Lung (tissue), 12 donors: ENCODE data around the gene FGF14. TPM values are rescaled to one million over a fixed set of nuclear protein-coding genes. Genes with fewer than 3 reads are reported as not detected.

Source experiments
- ATAC-seq: fragments of 200-7000 bp; cut with Tn5 transposase; one replicate; pipeline ENCODE4 v1.9.1; 2020; ENCODE audit warnings: moderate number of reproducible peaks; ENCODE audit not compliant: insufficient read depth, low FRiP score
- DNase-seq, 3 donors: peaks; one replicate each; pipeline ENCODE4 v3.0.0-alpha.2; 2013 to 2017
- H3K27ac ChIP-seq, 2 donors: one replicate each; pipeline ENCODE4 v1.5.1; 2013; ENCODE audit warnings: mild to moderate bottlenecking in 2 of 2, moderate library complexity in 2 of 2, control low read depth in 1 of 2, inconsistent platforms in 1 of 2, low read depth in 1 of 2, low read length in 1 of 2
- H3K27me3 ChIP-seq, 3 donors: one replicate each; pipeline ENCODE4 v1.5.1; 2013; ENCODE audit warnings: low read length in 2 of 3; ENCODE audit not compliant: control insufficient read depth in 3 of 3, insufficient read depth in 3 of 3
- H3K36me3 ChIP-seq, 4 donors: one replicate each; pipeline ENCODE4 v1.5.1; 2013; ENCODE audit warnings: low read length in 4 of 4, mild to moderate bottlenecking in 1 of 4, moderate library complexity in 1 of 4; ENCODE audit not compliant: control insufficient read depth in 4 of 4, insufficient read depth in 4 of 4
- H3K4me1 ChIP-seq, 5 donors: one replicate each; pipeline ENCODE4 v1.5.1; 2013; ENCODE audit warnings: low read length in 5 of 5, mild to moderate bottlenecking in 2 of 5, moderate library complexity in 1 of 5; ENCODE audit not compliant: control insufficient read depth in 5 of 5, insufficient read depth in 5 of 5
- H3K4me3 ChIP-seq: one replicate; pipeline ENCODE4 v1.5.1; 2013; ENCODE audit warnings: mild to moderate bottlenecking, control low read depth, moderate library complexity
- H3K9ac ChIP-seq, 2 donors: one replicate each; pipeline ENCODE4 v1.5.1; 2013; ENCODE audit warnings: low read length in 2 of 2, control low read depth in 1 of 2; ENCODE audit not compliant: insufficient read depth in 1 of 2
- H3K9me3 ChIP-seq, 4 donors: one replicate each; pipeline ENCODE4 v1.5.1; 2013; ENCODE audit warnings: low read length in 3 of 4, mild to moderate bottlenecking in 1 of 4, moderate library complexity in 1 of 4; ENCODE audit not compliant: control insufficient read depth in 4 of 4, insufficient read depth in 3 of 4
- WGBS, 2 donors: extraction: QIAGEN DNeasy Blood & Tissue Kit; methylation state at CpG; one replicate each; pipeline ENCODE4 v1.1.7; 2013; 5-methylcytosine and 5-hydroxymethylcytosine counted together
- polyA plus RNA-seq, 2 donors: library from polyadenylated mRNA; stranded (reverse); fragments of 200-250 nt; gene quantifications; one replicate each; pipeline ENCODE4 v1.2.1, GENCODE V29; 2013
- total RNA-seq, 2 donors: library from RNA; depleted of rRNA in 1 of 2; stranded (reverse); fragments of >200 nt in 1 of 2; gene quantifications; one replicate each; pipeline ENCODE4 v1.2.1, GENCODE V29; 2014 to 2021
- TF ChIP-seq, protein P1 (sequence below): IDR thresholded peaks from 2 replicates; pipeline ENCODE4 v1.5.1; 2012; ENCODE audit warnings: mild to moderate bottlenecking; ENCODE audit errors: control extremely low read depth, extremely low read depth
- donor health status: control.
- donor health status: control.
- donor health status: Bipolar disorder and iron deficiency.
- donor health status: healthy.
- donor health status: DM: yes; HTN: yes; CAD: no.

The FGF14 gene
- total and polyA plus RNA-seq, 4 donors: 0.59 to 12.9 (median 2.3) TPM

DNA sequence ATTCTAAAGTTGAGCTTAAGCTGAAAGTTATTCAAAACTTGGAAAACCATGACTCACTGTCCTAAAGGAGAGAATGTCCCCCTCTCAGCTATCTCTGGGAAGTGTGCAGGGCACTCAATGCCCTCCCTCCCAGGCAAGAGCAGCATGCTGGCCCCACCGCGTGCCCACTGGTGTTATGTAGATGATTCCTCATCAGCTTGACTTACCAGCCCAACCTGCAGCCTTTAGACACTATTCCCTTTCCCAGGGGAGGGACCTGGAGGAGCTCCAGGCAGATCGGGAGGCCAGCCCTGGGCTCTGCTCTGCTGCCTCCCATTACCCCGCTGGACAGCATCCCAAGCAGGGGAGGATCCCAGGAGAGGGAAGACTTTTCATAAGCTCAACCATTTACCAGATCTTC, 124.6 kb downstream of the FGF14 start:
- Histone ChIP-seq H3K27ac (no peak overlapping the region), H3K4me1 (peaks cover 0 to 5% (median 0%) of the 10 kb centered on the region in 5 donors), H3K9me3 (no peaks in the 10 kb centered on the region), H3K27me3 (no peaks in the 10 kb centered on the region), H3K36me3 (no peaks in the 10 kb centered on the region), H3K4me3 (no peak overlapping the region), H3K9ac (no peak overlapping the region)
- ATAC-seq (no peak), DNase-seq (no peak)
- WGBS, 2 donors: 73 to 76% methylated on average over 4 of the region's 4 CpGs
- TF ChIP-seq, protein P1, sequence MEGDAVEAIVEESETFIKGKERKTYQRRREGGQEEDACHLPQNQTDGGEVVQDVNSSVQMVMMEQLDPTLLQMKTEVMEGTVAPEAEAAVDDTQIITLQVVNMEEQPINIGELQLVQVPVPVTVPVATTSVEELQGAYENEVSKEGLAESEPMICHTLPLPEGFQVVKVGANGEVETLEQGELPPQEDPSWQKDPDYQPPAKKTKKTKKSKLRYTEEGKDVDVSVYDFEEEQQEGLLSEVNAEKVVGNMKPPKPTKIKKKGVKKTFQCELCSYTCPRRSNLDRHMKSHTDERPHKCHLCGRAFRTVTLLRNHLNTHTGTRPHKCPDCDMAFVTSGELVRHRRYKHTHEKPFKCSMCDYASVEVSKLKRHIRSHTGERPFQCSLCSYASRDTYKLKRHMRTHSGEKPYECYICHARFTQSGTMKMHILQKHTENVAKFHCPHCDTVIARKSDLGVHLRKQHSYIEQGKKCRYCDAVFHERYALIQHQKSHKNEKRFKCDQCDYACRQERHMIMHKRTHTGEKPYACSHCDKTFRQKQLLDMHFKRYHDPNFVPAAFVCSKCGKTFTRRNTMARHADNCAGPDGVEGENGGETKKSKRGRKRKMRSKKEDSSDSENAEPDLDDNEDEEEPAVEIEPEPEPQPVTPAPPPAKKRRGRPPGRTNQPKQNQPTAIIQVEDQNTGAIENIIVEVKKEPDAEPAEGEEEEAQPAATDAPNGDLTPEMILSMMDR: no peak

DNA sequence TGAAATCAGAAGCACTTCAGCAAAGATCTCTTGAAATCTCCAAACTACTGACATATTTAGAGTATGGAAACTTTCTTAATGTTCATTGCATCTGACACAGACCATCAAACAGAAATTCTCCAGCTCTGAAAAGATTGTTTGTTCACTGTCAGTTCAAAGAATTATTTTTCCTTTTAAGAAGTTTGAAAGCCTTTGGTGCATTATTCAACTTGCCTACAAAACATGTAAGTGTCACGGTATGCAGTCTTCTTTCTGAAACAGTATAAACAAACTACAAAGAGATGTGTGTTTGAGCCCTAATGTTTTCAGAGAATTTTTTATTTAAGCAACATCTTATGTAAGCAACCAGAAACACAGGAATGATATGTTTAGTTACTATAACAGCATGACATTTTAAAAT, 125.4 kb downstream of the FGF14 start:
- Histone ChIP-seq H3K4me1 (peaks cover 0 to 5% (median 0%) of the 10 kb centered on the region in 5 donors), H3K9me3 (no peaks in the 10 kb centered on the region), H3K27ac (no peak overlapping the region), H3K4me3 (no peak overlapping the region), H3K36me3 (no peaks in the 10 kb centered on the region), H3K27me3 (no peaks in the 10 kb centered on the region), H3K9ac (no peak overlapping the region)
- TF ChIP-seq, protein P1: no peak
- DNase-seq (peak in 2 of 3 donors; percentile 9 to 43), ATAC-seq (no peak)
- 57 to 66% methylated on average over 1 of the region's 1 CpG for WGBS, 2 donors

DNA sequence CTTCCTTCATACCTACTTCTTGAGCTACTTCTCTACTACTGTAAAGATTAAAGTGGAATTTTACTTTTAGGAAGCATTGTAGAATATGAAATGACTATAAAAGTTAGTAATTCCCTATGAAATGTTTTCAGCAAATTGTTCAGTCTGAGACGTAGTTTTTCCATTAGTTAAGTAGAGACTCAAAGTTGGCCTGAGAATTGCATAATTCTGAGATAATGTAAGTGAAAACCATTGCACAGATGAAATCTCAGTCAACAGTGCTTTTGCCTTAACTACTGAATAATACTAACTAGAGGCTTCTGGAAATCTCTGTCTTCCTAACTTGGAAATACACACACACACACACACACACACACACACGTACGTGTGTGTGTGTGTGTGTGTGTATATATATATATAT, 125.9 kb downstream of the FGF14 start:
- no peak overlapping the region for H3K27ac ChIP-seq
- DNase-seq: peak in 2 of 3 donors; percentile 24 to 53
- H3K9me3 ChIP-seq: no peaks in the 10 kb centered on the region
- no peaks in the 10 kb centered on the region for H3K36me3 ChIP-seq
- no peak overlapping the region for H3K4me3 ChIP-seq
- TF ChIP-seq, protein P1: no peak
- peaks cover 0 to 5% (median 0%) of the 10 kb centered on the region in 5 donors for H3K4me1 ChIP-seq
- ATAC-seq: no peak
- no peak overlapping the region for H3K9ac ChIP-seq
- 43 to 44% methylated on average over 3 of the region's 3 CpGs for WGBS, 2 donors
- H3K27me3 ChIP-seq: no peaks in the 10 kb centered on the region

DNA sequence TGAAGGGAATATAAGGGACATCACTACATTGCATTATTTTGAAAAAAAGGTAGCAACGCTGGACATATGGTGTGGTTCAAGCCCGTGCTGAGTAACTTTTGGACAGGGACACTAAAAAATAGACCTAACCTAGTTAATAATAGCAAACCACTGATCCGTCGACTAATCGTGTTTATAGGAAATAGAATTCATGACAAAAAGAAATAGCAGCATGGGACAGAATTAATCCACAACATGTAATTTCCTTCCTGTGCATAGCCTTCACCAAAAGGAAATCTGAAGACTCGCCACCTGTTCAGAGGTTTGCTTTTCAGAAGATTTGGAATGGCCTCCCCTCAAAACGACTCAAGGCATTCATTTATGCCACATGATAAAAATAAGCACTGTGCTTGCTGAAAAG, 128.7 kb downstream of the FGF14 start:
- no peak overlapping the region for H3K9ac ChIP-seq
- H3K36me3 ChIP-seq: no peaks in the 10 kb centered on the region
- DNase-seq (no peak), ATAC-seq (no peak)
- H3K27me3 ChIP-seq: no peaks in the 10 kb centered on the region
- TF ChIP-seq, protein P1: no peak
- H3K9me3 ChIP-seq: no peaks in the 10 kb centered on the region
- H3K4me3 ChIP-seq: no peak overlapping the region
- WGBS, 2 donors: 63 to 74% methylated on average over 7 of the region's 7 CpGs
- no peak overlapping the region for H3K27ac ChIP-seq
- peaks cover 0 to 5% (median 0%) of the 10 kb centered on the region in 5 donors for H3K4me1 ChIP-seq
